Keratinocyte (primary cell): ENCODE data around the gene ENO1. TPM values are rescaled to one million over a fixed set of nuclear protein-coding genes. Genes with fewer than 3 reads are reported as not detected.

Experiments
- DNase-seq: peaks from one replicate; pipeline ENCODE4 v3.0.0-alpha.2; 2011; ENCODE audit warnings: low read depth, missing footprints, low spot score
- FAIRE-seq: peaks from 2 replicates; lab custom pipeline; 2011; peaks lifted over from hg19 to GRCh38; lab: Jason Lieb, UNC
- H2AFZ ChIP-seq: 2 replicates; pipeline ENCODE4 v1.6.0; 2012; ENCODE audit warnings: low read length, control low read depth, inconsistent platforms; ENCODE audit not compliant: control insufficient read depth
- H3K27ac ChIP-seq: 2 replicates; pipeline ENCODE4 v1.5.1; 2011; ENCODE audit warnings: low read length; ENCODE audit not compliant: control insufficient read depth, insufficient read depth
- H3K27me3 ChIP-seq: 3 replicates; pipeline ENCODE4 v1.6.0; 2011; ENCODE audit warnings: low read length; ENCODE audit not compliant: control insufficient read depth, insufficient read depth; ENCODE audit errors: extremely low read depth
- H3K36me3 ChIP-seq, 2 experiments: 2 replicates in 1 of 2; 3 replicates in 1 of 2; pipeline ENCODE4 v1.5.1; 2011; ENCODE audit warnings: low read length in 2 of 2, mild to moderate bottlenecking in 1 of 2; ENCODE audit not compliant: control insufficient read depth in 2 of 2, insufficient read depth in 2 of 2; ENCODE audit errors: extremely low read depth in 1 of 2
- H3K4me1 ChIP-seq: 3 replicates; pipeline ENCODE4 v1.5.1; 2011; ENCODE audit warnings: low read length; ENCODE audit not compliant: control insufficient read depth, insufficient read depth; ENCODE audit errors: extremely low read depth
- H3K4me2 ChIP-seq: 3 replicates; pipeline ENCODE4 v1.6.0; 2011; ENCODE audit warnings: low read depth, low read length; ENCODE audit not compliant: control insufficient read depth, insufficient read depth; ENCODE audit errors: extremely low read depth
- H3K4me3 ChIP-seq, 3 experiments: fragments of 200-600 bp in 1 of 3; sonication (generic) in 1 of 3; 2 replicates in 2 of 3; 3 replicates in 1 of 3; pipeline ENCODE4 v1.5.1; 2011 to 2016; ENCODE audit warnings: low read length in 3 of 3, mild to moderate bottlenecking in 3 of 3, control low read depth in 2 of 3, inconsistent platforms in 1 of 3, low read depth in 1 of 3, mixed read lengths in 1 of 3, mixed run types in 1 of 3, moderate library complexity in 1 of 3; ENCODE audit not compliant: control insufficient read depth in 2 of 3, insufficient read depth in 2 of 3; ENCODE audit errors: extremely low read depth in 1 of 3
- H3K79me2 ChIP-seq: 2 replicates; pipeline ENCODE4 v1.6.0; 2012; ENCODE audit warnings: low read length; ENCODE audit not compliant: control insufficient read depth, insufficient read depth
- H3K9ac ChIP-seq: 3 replicates; pipeline ENCODE4 v1.6.0; 2011; ENCODE audit warnings: low read length; ENCODE audit not compliant: control insufficient read depth, insufficient read depth; ENCODE audit errors: extremely low read depth
- H3K9me1 ChIP-seq: 3 replicates; pipeline ENCODE4 v1.6.0; 2011; ENCODE audit warnings: low read length; ENCODE audit not compliant: control insufficient read depth, insufficient read depth; ENCODE audit errors: extremely low read depth
- H3K9me3 ChIP-seq: 2 replicates; pipeline ENCODE4 v1.5.1; 2012; ENCODE audit warnings: low read depth, low read length; ENCODE audit not compliant: control insufficient read depth
- H4K20me1 ChIP-seq: 3 replicates; pipeline ENCODE4 v1.6.0; 2011; ENCODE audit warnings: low read length; ENCODE audit not compliant: control insufficient read depth, insufficient read depth; ENCODE audit errors: extremely low read depth
- CTCF ChIP-seq, 3 experiments: IDR thresholded peaks in 1 of 3; conservative IDR thresholded peaks in 1 of 3; optimal IDR thresholded peaks in 1 of 3; 2 replicates in 2 of 3; 3 replicates in 1 of 3; pipeline versions ENCODE3 to v1.5.1; 2011; ENCODE audit warnings: low read length in 3 of 3, mild to moderate bottlenecking in 3 of 3, moderate library complexity in 2 of 3, control low read depth in 1 of 3, inconsistent platforms in 1 of 3; ENCODE audit not compliant: insufficient read depth in 2 of 3; ENCODE audit errors: extremely low read depth in 1 of 3
- EZH2 ChIP-seq: IDR thresholded peaks from one replicate; pipeline ENCODE4 v1.6.1; 2012; ENCODE audit warnings: inconsistent platforms, mild to moderate bottlenecking, low read length, moderate library complexity
- dilution Hi-C: fragments of 300-500 bp; cut with MboI; formaldehyde crosslinking; loops from one replicate; pipeline ENCODE4 v1.7.0; 2020; ENCODE audit warnings: low sequenced_read_pairs; ENCODE audit not compliant: extremely low pct_ligation_motif_present
- polyA plus RNA-seq, 5 experiments: library from polyadenylated mRNA; depleted of rRNA in 3 of 5; stranded (reverse) in 3 of 5; stranded (forward) in 1 of 5; unstranded in 1 of 5; fragments of >200 nt; gene quantifications; 1 replicate in 1 of 5; 2 replicates in 3 of 5; 3 replicates in 1 of 5; pipeline versions ENCODE4 v1.2.1 to v1.2.3, GENCODE V29; 2011 to 2012; ENCODE audit warnings: missing spikeins in 2 of 5, low read depth in 1 of 5, low replicate concordance in 1 of 5

Gene ENO1
- polyA plus RNA-seq, 1 donor (not counting 4 experiments of a cell fraction or from before 2014, with no cell fraction given), result 1,908 TPM

- H3K4me2 ChIP-seq, result no peak overlapping the region
- no peaks in the 10 kb centered on the region for H3K79me2 ChIP-seq
- no peak for DNase-seq
- TF ChIP-seq EZH2 (no peak), CTCF (optimal IDR thresholded peaks at IDR 0.05 in 1 of 3, IDR thresholded peaks at IDR 0.05 in 1 of 3, conservative IDR thresholded peaks at IDR 0.05 in 1 of 3; ENCODE audit: extremely low read depth in 1 of 3, insufficient read depth in 2 of 3, low read length in 3 of 3) (peak; percentile 73 to 98 (median 85))
- dilution Hi-C loops, result no loop called here
- no peaks in the 10 kb centered on the region for H3K9me3 ChIP-seq
- no peak overlapping the region for H2AFZ ChIP-seq
- H3K4me1 ChIP-seq, result no peaks in the 10 kb centered on the region
- no peak for FAIRE-seq
- H3K9me1 ChIP-seq, result no peaks in the 10 kb centered on the region
- H3K4me3 ChIP-seq, result no peak overlapping the region
- H3K36me3 ChIP-seq, result no peaks in the 10 kb centered on the region
- H3K9ac ChIP-seq, result no peak overlapping the region
- H4K20me1 ChIP-seq, result no peaks in the 10 kb centered on the region
- H3K27me3 ChIP-seq, result peaks cover 8% of the 10 kb centered on the region
- no peak overlapping the region for H3K27ac ChIP-seq
Measured at GRCh38 chr1:8848663-8849386, 29.7 kb downstream of the ENO1 start.

- Histone ChIP-seq H2AFZ (no peak overlapping the region), H3K36me3 (no peaks in the 10 kb centered on the region), H3K9ac (no peak overlapping the region), H3K27me3 (peaks cover 8% of the 10 kb centered on the region), H3K4me2 (no peak overlapping the region), H3K79me2 (no peaks in the 10 kb centered on the region), H3K27ac (no peak overlapping the region), H3K9me1 (no peaks in the 10 kb centered on the region), H4K20me1 (no peaks in the 10 kb centered on the region), H3K4me1 (no peaks in the 10 kb centered on the region), H3K4me3 (no peak overlapping the region), H3K9me3 (peaks cover under 1% of the 10 kb centered on the region)
- TF ChIP-seq EZH2, result no peak
- TF ChIP-seq CTCF (optimal IDR thresholded peaks at IDR 0.05 in 1 of 3, IDR thresholded peaks at IDR 0.05 in 1 of 3, conservative IDR thresholded peaks at IDR 0.05 in 1 of 3; ENCODE audit: extremely low read depth in 1 of 3, insufficient read depth in 2 of 3, low read length in 3 of 3), result no peak
- dilution Hi-C loops, result no loop called here
- FAIRE-seq (no peak), DNase-seq (no peak)
Measured at GRCh38 chr1:8847990-8848389, 30.5 kb downstream of the ENO1 start.
